ENCODE results near the gene FRRS1. TPM values are rescaled to one million over a fixed set of nuclear protein-coding genes. Genes with fewer than 3 reads are reported as not detected.

The FRRS1 gene
- total RNA-seq, 4 donors from 2014 or later, result 10.4 to 12.9 (median 11.3) TPM

DNA sequence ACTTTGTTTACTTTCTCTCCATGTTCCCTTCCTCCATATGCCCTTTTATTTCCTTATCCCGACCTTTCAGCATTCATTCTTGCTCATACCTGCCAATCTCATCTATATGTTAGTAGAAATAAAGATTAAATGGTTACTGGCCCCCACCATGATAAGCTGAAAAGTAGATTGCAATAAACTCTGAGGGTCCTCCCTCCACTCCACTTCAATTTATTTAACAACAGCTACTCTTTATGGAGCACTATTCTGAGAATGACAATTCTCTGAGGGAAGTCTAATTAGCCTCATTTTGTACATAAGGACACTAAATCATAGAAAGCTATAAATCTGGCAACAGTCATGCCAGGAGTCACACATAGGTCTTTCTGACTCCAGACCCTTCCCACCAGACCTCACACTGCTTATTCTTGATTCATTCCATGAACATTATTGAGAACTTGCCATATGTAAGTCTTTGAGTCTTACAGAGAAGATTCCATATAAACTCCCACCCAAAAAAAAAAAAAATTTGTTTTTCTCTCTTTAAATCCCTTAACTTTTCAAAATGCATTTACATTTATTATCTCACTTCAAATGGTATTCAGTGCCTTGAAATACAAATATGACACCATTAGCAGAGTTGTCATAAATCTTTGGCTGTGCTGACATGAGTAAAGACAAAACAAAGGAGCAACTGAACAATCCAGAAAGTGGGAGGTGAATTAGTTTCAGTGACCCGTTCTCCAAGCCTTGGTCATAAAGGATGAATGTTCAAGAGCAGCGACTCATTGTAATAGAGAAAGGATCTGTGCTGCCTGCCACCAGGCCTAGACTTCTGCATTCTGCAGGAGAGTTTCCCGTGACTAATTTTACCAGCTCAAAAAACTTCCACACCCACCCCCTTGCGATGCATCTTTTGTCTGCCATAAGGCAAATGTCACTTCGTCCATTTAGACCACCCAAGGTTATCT is 92.0 kb downstream of the FRRS1 start:
- H3K9me3 ChIP-seq, result no peaks in the 10 kb centered on the region
- H3K27ac ChIP-seq, result no peak overlapping the region
- no peaks in the 10 kb centered on the region for H3K27me3 ChIP-seq
- intact Hi-C loops (cut with DNase I), result no loop called here
- 84 to 88% methylated on average over 6 of the region's 6 CpGs for WGBS, 2 donors
- H3K36me3 ChIP-seq, result no peaks in the 10 kb centered on the region
- TF ChIP-seq POLR2A (IDR thresholded peaks at IDR 0.05), result no peak
- TF ChIP-seq, protein P1, sequence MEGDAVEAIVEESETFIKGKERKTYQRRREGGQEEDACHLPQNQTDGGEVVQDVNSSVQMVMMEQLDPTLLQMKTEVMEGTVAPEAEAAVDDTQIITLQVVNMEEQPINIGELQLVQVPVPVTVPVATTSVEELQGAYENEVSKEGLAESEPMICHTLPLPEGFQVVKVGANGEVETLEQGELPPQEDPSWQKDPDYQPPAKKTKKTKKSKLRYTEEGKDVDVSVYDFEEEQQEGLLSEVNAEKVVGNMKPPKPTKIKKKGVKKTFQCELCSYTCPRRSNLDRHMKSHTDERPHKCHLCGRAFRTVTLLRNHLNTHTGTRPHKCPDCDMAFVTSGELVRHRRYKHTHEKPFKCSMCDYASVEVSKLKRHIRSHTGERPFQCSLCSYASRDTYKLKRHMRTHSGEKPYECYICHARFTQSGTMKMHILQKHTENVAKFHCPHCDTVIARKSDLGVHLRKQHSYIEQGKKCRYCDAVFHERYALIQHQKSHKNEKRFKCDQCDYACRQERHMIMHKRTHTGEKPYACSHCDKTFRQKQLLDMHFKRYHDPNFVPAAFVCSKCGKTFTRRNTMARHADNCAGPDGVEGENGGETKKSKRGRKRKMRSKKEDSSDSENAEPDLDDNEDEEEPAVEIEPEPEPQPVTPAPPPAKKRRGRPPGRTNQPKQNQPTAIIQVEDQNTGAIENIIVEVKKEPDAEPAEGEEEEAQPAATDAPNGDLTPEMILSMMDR (IDR thresholded peaks at IDR 0.05), result no peak
- H3K4me3 ChIP-seq (replicated peaks in 1 of 3), result no peak overlapping the region
- peaks cover 3 to 10% of the 10 kb centered on the region in 2 donors for H3K4me1 ChIP-seq
- DNase-seq, result no peak

GRCh38 chr1:99673315-99673714 is 93.1 kb downstream of the FRRS1 start:
- Histone ChIP-seq H3K9me3 (no peaks in the 10 kb centered on the region), H3K27me3 (no peaks in the 10 kb centered on the region), H3K27ac (no peak overlapping the region), H3K36me3 (no peaks in the 10 kb centered on the region), H3K4me1 (peaks cover 3 to 10% of the 10 kb centered on the region in 2 donors), H3K4me3 (replicated peaks in 1 of 3) (no peak overlapping the region)
- intact Hi-C loops (cut with DNase I), result no loop called here
- WGBS, 2 donors, result 82 to 89% methylated on average over 4 to 5 of the region's 5 CpGs
- TF ChIP-seq POLR2A (IDR thresholded peaks at IDR 0.05), result no peak
- TF ChIP-seq, protein P1 (IDR thresholded peaks at IDR 0.05), result no peak
- DNase-seq, result no peak

DNA sequence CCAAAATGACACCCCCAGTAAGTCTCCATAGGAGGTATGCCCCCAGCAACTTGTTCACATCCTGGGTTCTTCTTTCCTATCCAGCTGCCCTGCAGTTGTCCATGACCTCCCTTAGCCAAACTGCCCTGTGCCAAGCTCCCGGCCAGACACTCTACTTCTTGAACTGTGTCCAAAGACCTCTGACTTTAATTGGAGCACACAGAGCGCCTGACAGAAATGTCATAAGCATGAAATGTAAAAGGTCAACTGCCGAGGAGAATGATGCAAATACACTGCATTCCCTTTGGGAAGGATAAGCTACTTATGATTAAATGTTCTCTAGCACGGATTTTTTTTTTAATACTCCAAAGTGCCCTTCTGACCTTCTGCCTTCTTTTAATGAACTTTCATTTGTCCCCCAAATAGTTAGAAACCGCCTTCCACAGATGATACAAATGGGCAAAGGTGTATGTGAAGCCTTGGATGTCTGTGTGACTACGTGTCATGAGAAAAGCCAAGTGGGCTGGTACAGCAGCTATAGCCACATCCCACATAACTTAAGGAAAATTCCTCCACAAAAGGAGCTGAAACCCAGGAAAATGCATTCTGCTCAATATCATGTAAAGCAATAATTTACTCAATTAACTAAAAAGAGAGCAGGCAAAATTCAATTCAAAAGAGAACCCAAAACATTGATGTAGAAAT is 93.8 kb downstream of the FRRS1 start:
- Histone ChIP-seq H3K4me3 (replicated peaks in 1 of 3) (no peak overlapping the region), H3K27ac (peak overlapping the region in 2 of 3 donors; percentile 40 to 53), H3K36me3 (no peaks in the 10 kb centered on the region), H3K9me3 (no peaks in the 10 kb centered on the region), H3K4me1 (peaks cover 3 to 10% of the 10 kb centered on the region in 2 donors), H3K27me3 (no peaks in the 10 kb centered on the region)
- DNase-seq, result peak; percentile 49 to 62
- 43 to 45% methylated on average over 6 of the region's 6 CpGs for WGBS, 2 donors
- TF ChIP-seq, protein P1 (IDR thresholded peaks at IDR 0.05), result no peak
- intact Hi-C loops (cut with DNase I), result no loop called here

- WGBS, 2 donors, result 33 to 40% methylated on average over 4 of the region's 4 CpGs
- TF ChIP-seq POLR2A (IDR thresholded peaks at IDR 0.05), result no peak
- TF ChIP-seq, protein P1 (IDR thresholded peaks at IDR 0.05), result no peak
- Histone ChIP-seq H3K27me3 (no peaks in the 10 kb centered on the region), H3K36me3 (no peaks in the 10 kb centered on the region), H3K9me3 (no peaks in the 10 kb centered on the region), H3K27ac (peak overlapping the region in 2 of 3 donors; percentile 40 to 53), H3K4me1 (peaks cover 3 to 10% of the 10 kb centered on the region in 2 donors), H3K4me3 (replicated peaks in 1 of 3) (no peak overlapping the region)
- intact Hi-C loops (cut with DNase I), result no loop called here
- no peak for DNase-seq
These were observed 94.4 kb downstream of the FRRS1 start for GRCh38 chr1:99672038-99672437.

- H3K36me3 ChIP-seq, result no peaks in the 10 kb centered on the region
- H3K27ac ChIP-seq, result no peak overlapping the region
- intact Hi-C loops (cut with DNase I), result no loop called here
- WGBS, 2 donors, result 78 to 84% methylated on average over 1 of the region's 1 CpG
- peaks cover 3 to 10% of the 10 kb centered on the region in 2 donors for H3K4me1 ChIP-seq
- no peaks in the 10 kb centered on the region for H3K9me3 ChIP-seq
- no peak for DNase-seq
- TF ChIP-seq POLR2A (IDR thresholded peaks at IDR 0.05), result no peak
- TF ChIP-seq, protein P1 (IDR thresholded peaks at IDR 0.05), result no peak
- no peak overlapping the region for H3K4me3 ChIP-seq (replicated peaks in 1 of 3)
- no peaks in the 10 kb centered on the region for H3K27me3 ChIP-seq
These were observed 95.9 kb downstream of the FRRS1 start for GRCh38 chr1:99670583-99670982.
